Esophagus (tissue), 2 donors: ENCODE data around the gene GOLGA6L10. TPM values are rescaled to one million over a fixed set of nuclear protein-coding genes. Genes with fewer than 3 reads are reported as not detected.
"Not testable (repeated sequence)": the region's sequence is repeated elsewhere in the genome, so short reads cannot be mapped to it uniquely, and the experiment has no call there.

ENCODE experiments used
- H3K27ac ChIP-seq, 2 donors: one replicate each; pipeline ENCODE4 v1.5.1; 2013; ENCODE audit warnings: low read depth in 2 of 2, mild to moderate bottlenecking in 2 of 2, inconsistent platforms in 1 of 2, low read length in 1 of 2, moderate library complexity in 1 of 2
- H3K27me3 ChIP-seq, 2 donors: one replicate each; pipeline ENCODE4 v1.6.1; 2013; ENCODE audit warnings: low read length in 2 of 2, control low read depth in 1 of 2, mild to moderate bottlenecking in 1 of 2; ENCODE audit not compliant: insufficient read depth in 2 of 2, control insufficient read depth in 1 of 2
- H3K36me3 ChIP-seq, 2 donors: one replicate each; pipeline ENCODE4 v1.6.1; 2013; ENCODE audit warnings: low read length in 1 of 2; ENCODE audit not compliant: control insufficient read depth in 2 of 2, insufficient read depth in 2 of 2
- H3K4me1 ChIP-seq, 2 donors: one replicate each; pipeline ENCODE4 v1.6.1; 2013; ENCODE audit warnings: low read length in 1 of 2; ENCODE audit not compliant: control insufficient read depth in 2 of 2, insufficient read depth in 2 of 2
- H3K4me3 ChIP-seq, 2 donors: one replicate each; pipeline ENCODE4 v1.5.1; 2013; ENCODE audit warnings: low read length in 2 of 2, mild to moderate bottlenecking in 2 of 2, low read depth in 1 of 2, moderate library complexity in 1 of 2
- H3K9me3 ChIP-seq, 2 donors: one replicate each; pipeline ENCODE4 v1.6.1; 2013; ENCODE audit warnings: mild to moderate bottlenecking in 2 of 2, low read depth in 1 of 2, low read length in 1 of 2, moderate library complexity in 1 of 2; ENCODE audit not compliant: control insufficient read depth in 2 of 2, insufficient read depth in 1 of 2
- WGBS, 2 donors: extraction: QIAGEN DNeasy Blood & Tissue Kit; methylation state at CpG; one replicate each; pipeline ENCODE4 v1.1.7; 2013; 5-methylcytosine and 5-hydroxymethylcytosine counted together
- polyA plus RNA-seq, 2 donors: library from polyadenylated mRNA; stranded (reverse); fragments of 200-250 nt; gene quantifications; one replicate each; pipeline ENCODE4 v1.2.3, GENCODE V29; 2013
- donor health status: healthy with polysubstance abuse.
- donor health status: Bipolar disorder and iron deficiency.

GOLGA6L10 gene
- polyA plus RNA-seq, 2 donors = 2.9 to 8.9 TPM

DNA sequence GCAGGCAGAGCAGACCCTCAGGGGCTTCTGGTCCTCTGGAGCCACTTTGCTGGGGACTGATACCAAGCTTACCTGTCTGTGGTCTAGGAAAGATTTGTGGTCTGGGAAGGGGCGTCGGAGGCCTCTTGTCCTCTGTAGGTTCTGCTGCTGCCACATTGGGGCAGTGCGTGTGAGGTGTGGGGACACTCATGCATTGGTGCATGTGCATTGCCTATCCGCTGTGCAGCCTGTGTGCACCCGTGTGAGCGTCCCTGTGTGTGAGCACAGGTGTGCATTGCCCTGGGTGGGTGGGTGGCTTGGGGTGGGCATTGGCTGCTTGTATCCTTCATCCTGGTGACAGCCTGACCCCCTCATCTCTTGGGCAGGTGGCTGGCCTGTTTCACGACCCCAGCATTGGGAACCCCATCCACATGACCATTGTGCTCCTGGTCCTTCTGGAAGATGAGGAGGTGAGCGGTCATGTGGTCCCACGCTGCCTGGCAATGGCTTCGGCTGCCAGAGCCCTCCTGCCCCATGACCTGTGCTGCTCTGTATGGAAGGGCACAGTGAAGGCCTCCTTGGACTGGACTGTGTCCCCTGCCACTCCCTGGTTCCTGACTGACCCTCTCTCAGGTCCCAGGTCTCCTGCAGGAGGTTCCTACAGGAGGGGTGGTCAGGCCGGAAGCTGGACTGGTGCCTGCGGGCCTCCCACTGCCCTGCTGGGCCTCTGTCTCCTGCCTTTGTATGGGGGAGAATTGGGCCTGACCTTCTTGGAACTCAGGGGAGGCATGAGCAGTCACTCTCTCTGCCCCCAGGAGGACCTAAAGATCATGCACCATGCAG is 45.1 kb downstream of the GOLGA6L10 start:
- Histone ChIP-seq H3K27me3 (no peaks in the 10 kb centered on the region), H3K27ac (no peak overlapping the region), H3K9me3 (peaks cover 0 to 4% of the 10 kb centered on the region in 2 donors), H3K36me3 (no peaks in the 10 kb centered on the region), H3K4me1 (no peaks in the 10 kb centered on the region), H3K4me3 (no peak overlapping the region)
- 93 to 97% methylated on average over 12 of the region's 12 CpGs for WGBS, 2 donors

- WGBS, 2 donors = 79 to 81% methylated on average over 3 of the region's 3 CpGs
- H3K27ac ChIP-seq = no peak overlapping the region
- H3K27me3 ChIP-seq = no peaks in the 10 kb centered on the region
Observed at GRCh38 chr15:82301296-82302016, 47.8 kb downstream of the GOLGA6L10 start.

DNA sequence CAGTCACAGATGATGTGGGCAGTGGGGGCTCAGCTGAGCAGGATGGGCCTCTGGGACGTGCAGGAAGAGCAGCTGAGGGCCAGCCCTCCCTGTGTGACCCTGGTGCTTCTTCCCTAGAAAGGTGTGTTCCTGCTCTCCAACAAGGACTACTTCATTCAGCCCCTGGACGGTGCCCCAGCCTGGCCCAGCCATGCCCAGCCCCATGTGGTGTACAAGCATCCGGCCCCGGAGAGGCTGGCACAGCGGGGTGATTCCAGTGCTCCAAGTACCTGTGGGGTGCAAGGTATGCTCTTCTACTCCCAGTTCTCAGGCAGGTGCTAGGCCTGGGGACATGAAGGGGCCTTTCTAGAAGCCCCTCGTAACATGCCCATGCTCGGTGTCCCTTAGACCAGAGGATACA is 48.4 kb downstream of the GOLGA6L10 start:
- WGBS, 2 donors = 94% methylated on average over 7 of the region's 7 CpGs
- H3K36me3 ChIP-seq = no peaks in the 10 kb centered on the region
- peaks cover 0 to 4% of the 10 kb centered on the region in 2 donors for H3K9me3 ChIP-seq
- no peak overlapping the region for H3K27ac ChIP-seq
- no peaks in the 10 kb centered on the region for H3K27me3 ChIP-seq
- no peak overlapping the region for H3K4me3 ChIP-seq
- H3K4me1 ChIP-seq = no peaks in the 10 kb centered on the region

More at GRCh38 chr15:82301296-82302016, 47.8 kb downstream of the GOLGA6L10 start:
- peaks cover 0 to 4% of the 10 kb centered on the region in 2 donors for H3K9me3 ChIP-seq
- H3K4me3 ChIP-seq = no peak overlapping the region
- H3K4me1 ChIP-seq = no peaks in the 10 kb centered on the region
- H3K36me3 ChIP-seq = no peaks in the 10 kb centered on the region

DNA sequence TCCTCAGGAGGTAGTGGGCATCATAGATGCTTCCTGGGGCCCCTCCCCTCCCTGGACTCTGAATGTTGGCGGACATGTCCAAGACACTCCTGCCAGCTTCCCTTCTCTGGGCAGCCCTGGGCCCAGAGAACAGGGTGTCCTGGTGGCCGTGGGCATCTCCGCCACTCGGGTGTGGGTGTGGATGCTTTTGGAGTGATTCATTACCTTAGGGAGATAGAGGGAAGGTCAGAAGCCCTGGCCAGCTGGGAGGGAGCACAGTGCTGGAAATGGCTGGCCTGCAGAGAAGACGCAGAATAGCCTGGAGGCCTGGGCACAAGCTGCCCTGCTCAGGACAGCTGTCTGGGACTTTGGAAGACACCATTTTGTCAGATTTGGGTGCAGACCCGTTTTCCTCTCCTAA is 48.9 kb downstream of the GOLGA6L10 start:
- H3K36me3 ChIP-seq, H3K9me3 ChIP-seq, H3K27me3 ChIP-seq, H3K27ac ChIP-seq, H3K4me1 ChIP-seq, H3K4me3 ChIP-seq: not testable (repeated sequence)
- 63 to 71% methylated on average over 6 of the region's 6 CpGs for WGBS, 2 donors

DNA sequence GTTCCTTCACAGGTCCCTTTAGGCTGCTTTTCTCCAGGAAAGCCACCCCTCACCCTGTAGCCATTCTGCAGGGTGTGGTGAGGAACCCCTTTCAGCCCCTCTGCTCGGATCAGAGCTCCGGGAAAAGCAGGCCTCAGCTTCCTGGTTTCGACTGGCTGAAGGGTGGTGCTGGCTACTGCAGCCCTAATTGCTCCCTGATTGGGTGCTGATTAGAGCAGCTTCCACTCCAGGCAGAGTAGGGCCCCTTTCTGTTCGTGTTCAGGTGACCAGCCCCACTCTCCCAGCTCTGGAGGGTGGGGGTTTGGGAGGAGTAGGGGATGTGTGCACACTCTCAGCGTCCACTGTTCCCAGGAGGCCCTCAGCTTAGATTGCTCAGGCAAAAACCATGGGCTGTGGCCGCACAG is 49.8 kb downstream of the GOLGA6L10 start:
- H3K4me3 ChIP-seq, H3K36me3 ChIP-seq, H3K27ac ChIP-seq, H3K9me3 ChIP-seq, H3K27me3 ChIP-seq, H3K4me1 ChIP-seq: not testable (repeated sequence)
- 67 to 85% methylated on average over 3 of the region's 6 CpGs for WGBS, 2 donors

DNA sequence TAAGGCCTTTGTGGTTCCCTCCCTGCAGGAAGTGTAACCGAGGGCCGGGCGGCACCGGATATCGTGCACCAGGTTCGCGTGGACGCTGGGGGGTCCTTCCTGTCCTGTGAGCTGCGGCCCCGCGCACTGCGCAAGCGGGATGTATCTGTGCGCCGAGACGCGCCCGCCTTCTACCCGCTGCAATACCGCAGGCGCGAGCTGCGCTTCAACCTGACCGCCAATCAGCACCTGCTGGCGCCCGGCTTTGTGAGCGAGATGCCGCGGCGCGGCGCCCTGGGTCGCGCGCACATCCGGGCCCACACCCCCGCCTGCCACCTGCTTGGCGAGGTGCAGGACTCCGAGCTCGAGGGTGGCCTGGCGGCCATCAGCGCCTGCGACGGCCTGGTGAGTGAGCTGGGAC is 50.8 kb downstream of the GOLGA6L10 start:
- Histone ChIP-seq H3K9me3 (no peaks in the 10 kb centered on the region), H3K4me3 (no peak overlapping the region), H3K27me3 (no peaks in the 10 kb centered on the region), H3K4me1 (no peaks in the 10 kb centered on the region), H3K36me3 (no peaks in the 10 kb centered on the region), H3K27ac (no peak overlapping the region)
- 30 to 31% methylated on average over 44 of the region's 44 CpGs for WGBS, 2 donors

- Histone ChIP-seq H3K4me3 (no peak overlapping the region), H3K27me3 (no peaks in the 10 kb centered on the region), H3K36me3 (no peaks in the 10 kb centered on the region), H3K9me3 (no peaks in the 10 kb centered on the region), H3K27ac (no peak overlapping the region), H3K4me1 (no peaks in the 10 kb centered on the region)
- 96 to 98% methylated on average over 13 of the region's 13 CpGs for WGBS, 2 donors
Observed at GRCh38 chr15:82298032-82298431, 51.2 kb downstream of the GOLGA6L10 start.

- WGBS, 2 donors = 93 to 95% methylated on average over 5 of the region's 5 CpGs
- Histone ChIP-seq H3K9me3 (no peaks in the 10 kb centered on the region), H3K27me3 (no peaks in the 10 kb centered on the region), H3K36me3 (no peaks in the 10 kb centered on the region), H3K4me1 (no peaks in the 10 kb centered on the region), H3K4me3 (no peak overlapping the region), H3K27ac (no peak overlapping the region)
Observed at GRCh38 chr15:82297546-82297945, 51.7 kb downstream of the GOLGA6L10 start.

- Histone ChIP-seq H3K27ac (no peak overlapping the region), H3K36me3 (no peaks in the 10 kb centered on the region), H3K4me1 (no peaks in the 10 kb centered on the region), H3K4me3 (no peak overlapping the region), H3K9me3 (no peaks in the 10 kb centered on the region), H3K27me3 (no peaks in the 10 kb centered on the region)
- WGBS, 2 donors = 65 to 69% methylated on average over 11 of the region's 11 CpGs
Observed at GRCh38 chr15:82294061-82294690, 55.1 kb downstream of the GOLGA6L10 start.
